Large intestine (tissue), 3 donors: ENCODE data around the gene ATG10. TPM values are rescaled to one million over a fixed set of nuclear protein-coding genes. Genes with fewer than 3 reads are reported as not detected.
"Not testable (repeated sequence)": the region's sequence is repeated elsewhere in the genome, so short reads cannot be mapped to it uniquely, and the experiment has no call there.

Source experiments
- DNase-seq, 2 donors: peaks; one replicate each; pipeline versions ENCODE4 v3.0.0 to v3.0.0-alpha.2; 2013
- H3K27ac ChIP-seq: one replicate; pipeline ENCODE4 v1.5.1; 2013; ENCODE audit warnings: low read length
- H3K27me3 ChIP-seq: 2 replicates; pipeline ENCODE4 v1.6.1; 2013; ENCODE audit warnings: low read length; ENCODE audit not compliant: control insufficient read depth, insufficient read depth
- H3K36me3 ChIP-seq: 2 replicates; pipeline ENCODE4 v1.6.1; 2013; ENCODE audit warnings: low read length; ENCODE audit not compliant: control insufficient read depth, insufficient read depth
- H3K4me1 ChIP-seq: one replicate; pipeline ENCODE4 v1.6.1; 2013; ENCODE audit warnings: low read length; ENCODE audit not compliant: control insufficient read depth, insufficient read depth
- H3K4me3 ChIP-seq: one replicate; pipeline ENCODE4 v1.5.1; 2013; ENCODE audit warnings: low read length
- H3K9me3 ChIP-seq: one replicate; pipeline ENCODE4 v1.6.1; 2013; ENCODE audit warnings: mild to moderate bottlenecking, low read depth, low read length, moderate library complexity; ENCODE audit not compliant: control insufficient read depth
- WGBS: methylation state at CpG from one replicate; pipeline ENCODE4 v1.1.5; 2013; ENCODE audit warnings: low lambda C conversion rate; ENCODE audit not compliant: insufficient coverage; 5-methylcytosine and 5-hydroxymethylcytosine counted together
- polyA plus RNA-seq: library from polyadenylated mRNA; unstranded; fragments of 120-200 nt; gene quantifications from one replicate; pipeline ENCODE4 v1.2.1, GENCODE V29; 2013

ATG10 gene
- polyA plus RNA-seq, 1 donor = 9.2 TPM

GRCh38 chr5:82252744-82253143 is 280.9 kb downstream of the ATG10 start:
- H3K36me3 ChIP-seq = no peaks in the 10 kb centered on the region
- no peaks in the 10 kb centered on the region for H3K27me3 ChIP-seq

GRCh38 chr5:82255844-82256243 is 284.0 kb downstream of the ATG10 start:
- DNase-seq = no peak
- Histone ChIP-seq H3K4me3 (no peak overlapping the region), H3K9me3 (no peaks in the 10 kb centered on the region), H3K27ac (no peak overlapping the region), H3K36me3 (no peaks in the 10 kb centered on the region), H3K4me1 (no peaks in the 10 kb centered on the region), H3K27me3 (no peaks in the 10 kb centered on the region)
- no CpG with 5 or more reads among the region's 1 CpG for WGBS

More at GRCh38 chr5:82252744-82253143, 280.9 kb downstream of the ATG10 start:
- Histone ChIP-seq H3K9me3 (peaks cover 6% of the 10 kb centered on the region), H3K27ac (no peak overlapping the region), H3K4me1 (no peaks in the 10 kb centered on the region), H3K4me3 (no peak overlapping the region)
- no peak for DNase-seq

GRCh38 chr5:82257247-82257646 is 285.4 kb downstream of the ATG10 start:
- no peaks in the 10 kb centered on the region for H3K9me3 ChIP-seq
- H3K27me3 ChIP-seq = no peaks in the 10 kb centered on the region
- H3K36me3 ChIP-seq = no peaks in the 10 kb centered on the region
- 100% methylated on average over 1 of the region's 2 CpGs for WGBS
- H3K27ac ChIP-seq = no peak overlapping the region
- H3K4me3 ChIP-seq = no peak overlapping the region
- no peak for DNase-seq
- no peaks in the 10 kb centered on the region for H3K4me1 ChIP-seq

GRCh38 chr5:82257729-82258128 is 285.9 kb downstream of the ATG10 start:
- Histone ChIP-seq H3K4me3 (no peak overlapping the region), H3K27me3 (no peaks in the 10 kb centered on the region), H3K4me1 (no peaks in the 10 kb centered on the region), H3K36me3 (no peaks in the 10 kb centered on the region), H3K9me3 (no peaks in the 10 kb centered on the region), H3K27ac (no peak overlapping the region)
- no peak for DNase-seq
- 80% methylated on average over 1 of the region's 3 CpGs for WGBS

GRCh38 chr5:82259172-82259800 is 287.5 kb downstream of the ATG10 start:
- H3K36me3 ChIP-seq = no peaks in the 10 kb centered on the region
- H3K4me1 ChIP-seq = no peaks in the 10 kb centered on the region
- no CpG with 5 or more reads among the region's 3 CpGs for WGBS
- H3K4me3 ChIP-seq = no peak overlapping the region
- no peak overlapping the region for H3K27ac ChIP-seq
- no peaks in the 10 kb centered on the region for H3K27me3 ChIP-seq
- H3K9me3 ChIP-seq = no peaks in the 10 kb centered on the region
- no peak for DNase-seq

- Histone ChIP-seq H3K4me3 (no peak overlapping the region), H3K27me3 (no peaks in the 10 kb centered on the region), H3K36me3 (no peaks in the 10 kb centered on the region), H3K27ac (no peak overlapping the region), H3K4me1 (no peaks in the 10 kb centered on the region), H3K9me3 (peaks cover 4% of the 10 kb centered on the region)
- WGBS = 86% methylated on average over 1 of the region's 4 CpGs
- DNase-seq = no peak
These were observed 293.2 kb downstream of the ATG10 start for GRCh38 chr5:82265047-82265446.

- H3K4me1 ChIP-seq, H3K27ac ChIP-seq, H3K27me3 ChIP-seq, H3K9me3 ChIP-seq, H3K4me3 ChIP-seq, DNase-seq, H3K36me3 ChIP-seq: not testable (repeated sequence)
- 100% methylated on average over 1 of the region's 9 CpGs for WGBS
These were observed 295.6 kb downstream of the ATG10 start for GRCh38 chr5:82267297-82267933.

- not testable (repeated sequence) for H3K27me3 ChIP-seq, H3K9me3 ChIP-seq, H3K36me3 ChIP-seq, H3K4me3 ChIP-seq, H3K27ac ChIP-seq, H3K4me1 ChIP-seq, DNase-seq
- 100% methylated on average over 1 of the region's 2 CpGs for WGBS
These were observed 297.5 kb downstream of the ATG10 start for GRCh38 chr5:82269363-82269762.

- not testable (repeated sequence) for H3K4me1 ChIP-seq, H3K9me3 ChIP-seq, H3K27ac ChIP-seq, H3K4me3 ChIP-seq, H3K27me3 ChIP-seq, DNase-seq
- no CpG with 5 or more reads among the region's 24 CpGs for WGBS
- peaks cover 29% of the 10 kb centered on the region for H3K36me3 ChIP-seq
These were observed 300.9 kb downstream of the ATG10 start for GRCh38 chr5:82272571-82273356.

GRCh38 chr5:82273426-82273825 is 301.6 kb downstream of the ATG10 start:
- not testable (repeated sequence) for H3K4me3 ChIP-seq, H3K27ac ChIP-seq, H3K27me3 ChIP-seq, H3K4me1 ChIP-seq, DNase-seq, H3K9me3 ChIP-seq
- whole genome bisulfite sequencing = no CpG with 5 or more reads among the region's 4 CpGs
- peaks cover 29% of the 10 kb centered on the region for H3K36me3 ChIP-seq
